Chondrocyte (in vitro differentiated cells): ENCODE results near the gene CDKN1A. TPM values are rescaled to one million over a fixed set of nuclear protein-coding genes. Genes with fewer than 3 reads are reported as not detected.

Experiments
- DNase-seq: peaks from one replicate; pipeline ENCODE4 v3.0.0; 2021; ENCODE audit warnings: mixed read lengths, low spot score
- H3K27ac Mint-ChIP-seq: one replicate; pipeline ENCODE4 v1.8.0; 2021; ENCODE audit warnings: mild to moderate bottlenecking, moderate library complexity, mixed read lengths; ENCODE audit not compliant: unreplicated experiment
- H3K27me3 Mint-ChIP-seq: 2 replicates; pipeline ENCODE4 v1.8.0; 2021; ENCODE audit warnings: low read depth, mixed read lengths
- H3K36me3 Mint-ChIP-seq: 2 replicates; pipeline ENCODE4 v1.8.0; 2021; ENCODE audit warnings: low read depth, mixed read lengths
- H3K4me1 Mint-ChIP-seq: 2 replicates; pipeline ENCODE4 v1.8.0; 2021; ENCODE audit warnings: low read depth, mild to moderate bottlenecking, mixed read lengths
- H3K4me3 Mint-ChIP-seq: one replicate; pipeline ENCODE4 v1.8.0; 2021; ENCODE audit warnings: mild to moderate bottlenecking, moderate library complexity, mixed read lengths; ENCODE audit not compliant: unreplicated experiment
- H3K9me3 Mint-ChIP-seq: 2 replicates; pipeline ENCODE4 v1.8.0; 2021; ENCODE audit warnings: low read depth, mixed read lengths
- total RNA-seq: library from RNA; stranded (reverse); gene quantifications from 3 replicates; pipeline ENCODE4 v1.2.1, GENCODE V29; 2021
- TF ChIP-seq, protein P1 (sequence below): fragments of 200-600 bp; sonication (generic); IDR thresholded peaks from 2 replicates; pipeline ENCODE4 v1.5.0; 2021; ENCODE audit warnings: antibody characterized with exemption, mild to moderate bottlenecking, moderate library complexity

Gene CDKN1A
- total RNA-seq, 1 donor from 2014 or later = 303 TPM

DNA sequence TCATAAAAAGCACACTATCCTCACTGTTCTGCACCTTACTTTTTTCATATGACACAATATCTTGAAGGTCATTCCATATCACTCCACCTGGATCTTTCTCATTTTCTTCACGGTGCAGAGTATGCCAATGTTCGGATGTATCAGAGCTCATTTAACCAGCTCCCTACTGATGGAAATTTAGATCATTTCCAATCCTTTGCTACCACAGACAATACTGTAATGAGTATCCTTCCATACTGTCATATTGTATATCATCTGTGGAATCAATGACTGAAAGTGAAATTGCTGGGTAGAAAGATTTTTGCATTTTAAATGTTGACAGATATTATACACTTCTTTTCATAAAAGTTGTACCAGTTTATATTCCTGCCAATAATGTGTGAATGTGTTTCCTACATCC, 16.9 kb downstream of the CDKN1A start:
- Mint-ChIP-seq H3K9me3 (peaks cover 4% of the 10 kb centered on the region), H3K4me1 (no peaks in the 10 kb centered on the region), H3K4me3 (no peak overlapping the region), H3K36me3 (no peaks in the 10 kb centered on the region), H3K27ac (no peak overlapping the region), H3K27me3 (peaks cover 6% of the 10 kb centered on the region)
- TF ChIP-seq, protein P1, sequence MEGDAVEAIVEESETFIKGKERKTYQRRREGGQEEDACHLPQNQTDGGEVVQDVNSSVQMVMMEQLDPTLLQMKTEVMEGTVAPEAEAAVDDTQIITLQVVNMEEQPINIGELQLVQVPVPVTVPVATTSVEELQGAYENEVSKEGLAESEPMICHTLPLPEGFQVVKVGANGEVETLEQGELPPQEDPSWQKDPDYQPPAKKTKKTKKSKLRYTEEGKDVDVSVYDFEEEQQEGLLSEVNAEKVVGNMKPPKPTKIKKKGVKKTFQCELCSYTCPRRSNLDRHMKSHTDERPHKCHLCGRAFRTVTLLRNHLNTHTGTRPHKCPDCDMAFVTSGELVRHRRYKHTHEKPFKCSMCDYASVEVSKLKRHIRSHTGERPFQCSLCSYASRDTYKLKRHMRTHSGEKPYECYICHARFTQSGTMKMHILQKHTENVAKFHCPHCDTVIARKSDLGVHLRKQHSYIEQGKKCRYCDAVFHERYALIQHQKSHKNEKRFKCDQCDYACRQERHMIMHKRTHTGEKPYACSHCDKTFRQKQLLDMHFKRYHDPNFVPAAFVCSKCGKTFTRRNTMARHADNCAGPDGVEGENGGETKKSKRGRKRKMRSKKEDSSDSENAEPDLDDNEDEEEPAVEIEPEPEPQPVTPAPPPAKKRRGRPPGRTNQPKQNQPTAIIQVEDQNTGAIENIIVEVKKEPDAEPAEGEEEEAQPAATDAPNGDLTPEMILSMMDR = no peak
- no peak for DNase-seq

DNA sequence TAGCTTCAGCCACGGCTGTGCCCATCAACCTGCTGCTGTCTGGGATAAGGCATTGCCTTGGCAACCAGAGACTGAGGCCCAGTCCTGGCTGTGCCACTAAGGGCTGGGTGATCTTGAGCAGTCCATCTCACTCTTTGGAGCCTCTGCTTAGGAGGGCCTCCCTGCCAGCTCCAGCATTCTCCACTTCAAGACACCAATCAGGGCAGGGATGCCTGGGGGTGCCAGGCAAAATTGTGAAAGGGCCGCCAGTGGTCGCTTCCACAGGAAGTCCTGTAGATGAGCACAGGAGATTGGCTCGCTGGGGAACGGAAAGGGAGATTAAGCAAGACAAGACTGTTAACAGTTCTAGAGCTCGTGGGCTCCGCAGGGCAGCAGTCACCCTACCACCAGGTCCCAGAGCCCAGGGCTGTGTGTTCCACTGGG, 19.0 kb downstream of the CDKN1A start, which contains the start of gene RAB44:
RAB44 (plus strand) TSS at position 346 of the 423 bp plus-strand sequence. CDS start 6,410 bp downstream, outside the sequence.
- TF ChIP-seq, protein P1 = no peak
- peaks cover 6% of the 10 kb centered on the region for H3K27me3 Mint-ChIP-seq
- H3K36me3 Mint-ChIP-seq = no peaks in the 10 kb centered on the region
- peaks cover 6% of the 10 kb centered on the region for H3K4me1 Mint-ChIP-seq
- H3K27ac Mint-ChIP-seq = no peak within 1 kb of the TSS
- H3K9me3 Mint-ChIP-seq = peaks cover 4% of the 10 kb centered on the region
- H3K4me3 Mint-ChIP-seq = no peak within 1 kb of the TSS
- no peak for DNase-seq

- Mint-ChIP-seq H3K4me1 (peaks cover 6% of the 10 kb centered on the region), H3K9me3 (peaks cover 4% of the 10 kb centered on the region), H3K36me3 (no peaks in the 10 kb centered on the region), H3K27ac (no peak overlapping the region), H3K27me3 (peaks cover 6% of the 10 kb centered on the region), H3K4me3 (no peak overlapping the region)
- no peak for DNase-seq
- TF ChIP-seq, protein P1 = no peak
These were observed 19.7 kb downstream of the CDKN1A start for GRCh38 chr6:36698196-36698595.

DNA sequence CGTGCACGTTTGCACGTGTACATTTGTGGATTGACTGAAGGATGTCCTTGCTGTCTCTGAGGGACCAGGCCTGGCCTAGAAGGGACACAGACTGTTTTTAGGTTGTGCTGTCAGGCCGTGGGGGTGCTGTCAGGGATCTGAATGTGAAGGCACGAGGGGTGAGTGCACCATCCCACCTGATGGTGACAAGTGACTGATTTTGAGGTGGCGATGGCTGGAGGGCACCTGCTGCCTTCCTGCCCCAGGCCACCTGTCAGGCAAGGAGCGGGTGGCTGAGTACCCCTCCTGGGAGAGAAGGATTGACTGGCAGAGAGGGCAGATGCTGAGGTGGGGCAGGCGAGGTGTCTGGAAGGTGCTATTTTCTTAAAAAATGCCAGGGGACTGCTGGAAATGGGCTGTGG, 20.4 kb downstream of the CDKN1A start:
- peaks cover 4% of the 10 kb centered on the region for H3K9me3 Mint-ChIP-seq
- TF ChIP-seq, protein P1 = no peak
- peaks cover 8% of the 10 kb centered on the region for H3K27me3 Mint-ChIP-seq
- no peak for DNase-seq
- peaks cover 6% of the 10 kb centered on the region for H3K4me1 Mint-ChIP-seq
- H3K4me3 Mint-ChIP-seq = no peak overlapping the region
- H3K27ac Mint-ChIP-seq = no peak overlapping the region
- H3K36me3 Mint-ChIP-seq = no peaks in the 10 kb centered on the region

GRCh38 chr6:36699348-36699747, 20.8 kb downstream of the CDKN1A start:
- Mint-ChIP-seq H3K27ac (no peak overlapping the region), H3K4me3 (no peak overlapping the region), H3K4me1 (peaks cover 6% of the 10 kb centered on the region), H3K36me3 (no peaks in the 10 kb centered on the region), H3K9me3 (peaks cover 4% of the 10 kb centered on the region), H3K27me3 (peaks cover 8% of the 10 kb centered on the region)
- DNase-seq = no peak
- TF ChIP-seq, protein P1 = no peak
